Body of pancreas (tissue), 4 donors: Measurements from ENCODE around the gene CLDN22.

ENCODE experiments used
- CTCF ChIP-seq, 7 experiments: fragments of 450-650 bp in 4 of 7; fragments of 200-600 bp in 3 of 7; sonication (generic) in 3 of 7; IDR thresholded peaks; one replicate each; pipeline ENCODE4 v1.5.1; 2016 to 2019; ENCODE audit warnings: antibody characterized with exemption in 7 of 7
- POLR2A ChIP-seq, 3 donors: fragments of 450-650 bp; IDR thresholded peaks; one replicate each; pipeline ENCODE4 v1.6.1; 2016; ENCODE audit warnings: antibody characterized with exemption in 3 of 3, mild to moderate bottlenecking in 2 of 3

GRCh38 chr4:183314806-183315205 lies 5.3 kb downstream of the CLDN22 start:
- no peak for TF ChIP-seq CTCF (IDR thresholded peaks at IDR 0.05)
- no peak for TF ChIP-seq POLR2A (IDR thresholded peaks at IDR 0.05)
